HG03045 (cell line): ENCODE measurements around the gene CYP2A6.
"Not testable (repeated sequence)": the region's sequence is repeated elsewhere in the genome, so short reads cannot be mapped to it uniquely, and the experiment has no call there.

ENCODE experiments used
- ATAC-seq: cut with Tn5 transposase; IDR thresholded peaks from one replicate; pipeline ENCODE4 v1.9.1; 2021; ENCODE audit warnings: mild to moderate bottlenecking, moderate library complexity; ENCODE audit not compliant: unreplicated experiment

CYP2A6 gene

DNA sequence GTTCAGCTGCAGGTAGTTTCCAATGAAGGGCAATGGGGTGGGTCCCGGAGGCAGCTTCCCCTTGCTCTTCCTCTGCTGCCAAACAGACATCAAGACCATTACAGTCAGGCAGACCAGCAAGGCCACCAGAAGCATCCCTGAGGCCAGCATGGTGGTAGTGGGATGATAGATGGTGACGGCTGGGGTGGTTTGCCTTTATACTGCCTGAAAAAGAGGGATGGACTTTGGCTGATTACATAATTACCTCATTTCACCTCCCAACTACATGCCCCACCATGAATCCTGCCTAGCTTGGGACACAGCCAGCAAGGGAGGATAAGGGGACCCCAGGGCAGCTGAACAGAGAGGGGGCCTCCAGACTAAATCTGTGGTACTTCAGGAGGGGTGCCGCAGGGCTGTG, at the start of gene CYP2A6:
Gene CYP2A6 (minus strand): TSS at position 171 of the 400 bp plus-strand sequence. CDS start 21 bp downstream, at position 150.
- not testable (repeated sequence) for ATAC-seq

GRCh38 chr19:40899964-40900363, 49.7 kb upstream of the CYP2A6 start:
- not testable (repeated sequence) for ATAC-seq

GRCh38 chr19:40896843-40897789, 46.9 kb upstream of the CYP2A6 start:
- not testable (repeated sequence) for ATAC-seq

DNA sequence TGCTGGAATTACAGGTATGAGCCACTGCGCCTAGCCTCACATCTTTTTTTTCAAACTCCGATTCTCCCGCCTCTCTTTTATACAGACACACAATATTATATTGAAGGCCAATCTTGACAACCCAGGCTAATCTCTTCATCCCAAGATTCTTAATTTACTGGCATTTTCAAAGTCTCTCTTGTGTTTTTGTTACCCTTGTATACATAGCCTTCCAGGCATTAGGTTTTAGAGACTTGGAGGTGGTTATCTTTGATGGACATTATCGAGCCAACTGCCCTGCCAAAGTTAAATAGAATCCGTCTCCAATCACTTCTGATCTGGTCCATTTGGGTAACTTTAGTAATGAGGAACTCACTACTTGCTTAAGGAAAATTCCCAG, 46.2 kb upstream of the CYP2A6 start:
- ATAC-seq, result no peak

DNA sequence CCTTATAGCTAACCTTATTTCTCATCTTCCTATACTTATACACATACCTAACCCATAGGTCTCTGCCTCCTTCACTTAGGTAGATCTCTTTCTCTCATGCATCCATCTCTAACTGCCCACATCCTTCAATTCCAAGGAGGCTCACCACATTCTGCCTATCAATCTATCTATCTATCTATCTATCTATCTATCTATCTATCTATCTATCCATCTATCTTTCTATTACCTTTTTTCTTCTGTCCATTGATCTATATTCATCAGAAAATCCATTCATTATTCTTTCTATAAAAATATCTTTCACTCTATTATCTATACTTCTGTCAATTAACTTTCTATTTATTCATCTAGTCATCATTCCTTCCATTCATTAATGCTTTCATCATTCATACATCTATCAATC, 42.9 kb upstream of the CYP2A6 start:
- ATAC-seq, result no peak

- ATAC-seq, result no peak
Observed at GRCh38 chr19:40889366-40889765, 39.1 kb upstream of the CYP2A6 start.

DNA sequence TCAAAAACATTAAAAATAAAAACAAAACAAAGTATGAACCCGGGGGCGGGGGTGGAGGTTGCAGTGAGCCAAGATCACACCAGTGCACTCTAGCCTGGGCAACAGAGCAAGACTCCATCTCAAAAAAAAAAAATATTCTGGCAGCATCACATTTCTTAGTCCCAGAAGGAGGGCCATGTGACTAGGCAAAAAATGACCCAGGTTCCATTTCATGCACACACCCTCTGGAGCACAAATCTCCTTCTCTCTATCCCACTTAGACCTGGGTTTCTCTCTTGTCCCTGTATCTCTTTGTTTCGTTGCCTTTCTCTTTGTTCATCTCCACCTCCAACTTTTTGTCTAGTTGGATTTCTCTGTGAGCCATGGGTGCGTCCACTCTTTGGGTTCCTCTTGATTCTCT, 37.9 kb upstream of the CYP2A6 start:
- ATAC-seq, result no peak

- not testable (repeated sequence) for ATAC-seq
Observed at GRCh38 chr19:40884187-40884931, 34.1 kb upstream of the CYP2A6 start.

DNA sequence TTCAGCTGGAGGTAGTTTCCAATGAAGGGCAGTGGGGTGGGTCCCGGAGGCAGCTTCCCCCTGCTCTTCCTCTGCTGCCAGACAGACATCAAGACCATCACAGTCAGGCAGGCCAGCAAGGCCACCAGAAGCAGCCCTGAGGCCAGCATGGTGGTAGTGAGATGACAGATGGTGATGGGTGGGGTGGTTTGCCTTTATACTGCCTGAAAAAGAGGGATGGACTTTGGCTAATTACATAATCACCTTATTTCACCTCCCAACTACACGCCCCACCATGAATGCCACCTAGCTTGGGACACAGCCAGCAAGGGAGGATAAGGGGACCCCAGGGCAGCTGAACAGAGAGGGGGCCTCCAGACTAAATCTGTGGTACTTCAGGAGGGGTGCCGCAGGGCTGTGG, 31.8 kb upstream of the CYP2A6 start, which contains the start of gene CYP2A7:
Gene CYP2A7 (minus strand): TSS at position 170 of the 400 bp plus-strand sequence. CDS start 21 bp downstream, at position 149.
- not testable (repeated sequence) for ATAC-seq

DNA sequence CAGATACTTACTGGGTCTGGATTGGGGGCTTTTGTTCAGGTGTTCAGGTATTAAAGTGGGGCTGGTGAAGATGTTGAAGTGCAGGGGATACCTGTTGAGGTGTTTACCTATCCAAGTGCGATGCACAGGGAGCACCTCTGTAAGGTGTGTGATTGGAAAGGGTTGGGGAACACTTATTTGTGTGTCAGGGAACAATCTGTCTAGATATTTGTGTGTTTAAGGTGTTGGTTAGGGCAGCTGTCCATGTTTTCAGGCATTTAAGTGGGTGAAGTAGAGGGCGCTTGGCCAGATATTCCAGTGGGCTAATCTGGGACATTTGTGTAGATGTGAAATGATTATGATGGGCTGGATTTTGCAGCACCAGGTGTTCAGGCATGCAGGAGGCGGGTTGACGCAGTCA, 29.1 kb upstream of the CYP2A6 start:
- ATAC-seq, result not testable (repeated sequence)

- not testable (repeated sequence) for ATAC-seq
Observed at GRCh38 chr19:40875526-40875951, 25.3 kb upstream of the CYP2A6 start.

DNA sequence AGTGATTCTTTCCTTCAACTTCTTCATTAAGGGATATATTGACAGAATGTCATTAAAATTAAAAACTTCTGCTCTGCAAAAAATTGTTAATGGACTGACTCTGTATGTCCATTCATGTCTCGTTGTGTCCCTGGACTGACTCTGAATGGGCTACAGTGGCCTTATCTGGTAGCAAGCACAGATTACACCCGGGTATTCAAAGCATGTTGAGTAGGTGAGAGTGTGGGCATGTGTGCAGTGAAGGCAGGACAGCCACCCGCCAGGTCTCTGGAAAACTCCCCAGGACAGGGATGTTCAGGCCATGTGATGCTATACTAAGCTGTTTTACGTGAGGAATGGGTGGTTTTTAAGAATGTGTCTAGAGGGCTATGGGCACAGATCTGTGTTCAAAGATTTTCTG, 24.6 kb upstream of the CYP2A6 start:
- ATAC-seq, result not testable (repeated sequence)

DNA sequence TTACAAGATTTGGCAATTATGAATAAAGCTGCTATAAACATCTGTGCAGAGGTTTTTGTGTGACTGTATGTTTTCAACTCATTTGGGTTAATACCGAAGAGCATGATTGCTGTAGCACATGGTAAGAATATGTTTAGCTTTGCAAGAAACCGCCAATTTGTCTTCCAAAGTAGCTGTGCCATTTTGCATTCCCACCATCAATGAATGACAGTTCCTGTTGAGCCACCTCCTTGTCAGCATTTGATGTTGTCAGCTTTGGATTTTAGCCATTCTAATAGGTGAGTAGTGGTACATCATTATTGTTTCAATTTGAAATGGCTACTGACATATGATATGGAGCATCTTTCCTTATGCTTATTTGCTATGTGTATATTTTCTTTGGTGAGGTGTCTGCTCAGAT, 23.6 kb upstream of the CYP2A6 start:
- not testable (repeated sequence) for ATAC-seq

GRCh38 chr19:40872209-40872608, 22.0 kb upstream of the CYP2A6 start:
- ATAC-seq, result no peak

- no peak for ATAC-seq
Observed at GRCh38 chr19:40867701-40868100, 17.5 kb upstream of the CYP2A6 start.

GRCh38 chr19:40864739-40865496, 14.7 kb upstream of the CYP2A6 start:
- not testable (repeated sequence) for ATAC-seq

GRCh38 chr19:40862785-40863184, 12.5 kb upstream of the CYP2A6 start:
- no peak for ATAC-seq

- no peak for ATAC-seq
Observed at GRCh38 chr19:40862333-40862732, 12.1 kb upstream of the CYP2A6 start.

- no peak for ATAC-seq
Observed at GRCh38 chr19:40858109-40858508, 7.9 kb upstream of the CYP2A6 start.

DNA sequence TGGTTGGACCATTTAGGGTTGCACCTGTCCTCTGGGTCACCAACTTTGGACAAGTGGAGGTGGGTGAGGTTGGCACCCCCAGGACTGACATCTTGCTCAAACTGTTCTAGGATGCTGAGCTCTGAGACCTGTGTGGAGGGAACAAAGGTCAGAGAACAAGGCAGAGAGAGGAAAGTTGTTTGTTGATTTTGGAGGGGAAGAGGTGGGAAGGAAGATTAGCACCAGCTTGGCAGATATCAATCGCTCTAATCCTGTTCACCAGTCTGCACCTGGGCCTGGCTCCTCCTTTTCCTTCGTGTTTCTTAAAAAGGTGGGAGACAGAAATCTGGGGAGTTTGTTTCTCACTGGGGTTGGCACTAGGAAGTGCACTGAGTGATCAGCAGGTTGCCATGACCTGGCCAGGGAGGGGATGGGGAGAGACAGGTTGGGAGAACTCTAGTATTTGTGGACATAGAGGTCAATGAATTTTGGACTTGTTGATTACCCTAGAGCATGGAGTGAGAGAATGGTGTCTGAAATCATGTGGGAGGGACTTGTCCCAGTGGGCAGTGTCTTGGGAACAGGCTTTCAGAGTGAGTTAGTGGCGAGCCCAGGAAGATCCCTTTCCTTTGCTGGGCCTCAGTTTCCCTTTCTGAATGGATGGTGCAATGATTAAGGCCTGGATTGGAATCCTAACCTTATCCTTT, 2.4 kb upstream of the CYP2A6 start:
- not testable (repeated sequence) for ATAC-seq
